Activated naive CD4-positive, alpha-beta T cell treated with anti-CD3 and anti-CD28 coated beads, Interleukin-2, amount 10 ng/mL, durations not matched to agents 7 days and 5 days (primary cell): ENCODE measurements around the gene IMMP2L.
A peak's percentile ranks its signal among the peaks of the same experiment; 100 is the strongest.
"Not testable (repeated sequence)": the region's sequence is repeated elsewhere in the genome, so short reads cannot be mapped to it uniquely, and the experiment has no call there.

Experiments used
- CTCF ChIA-PET: fragments of 350-600 bp; sonication (Branson Sonifier 250); formaldehyde crosslinking; loops from one replicate; lab custom pipeline; 2021; ENCODE audit warnings: antibody characterized with exemption; lab: Charles Lee
- DNase-seq: peaks from one replicate; pipeline ENCODE4 v3.0.0-alpha.2; 2020
- H3K27ac Mint-ChIP-seq: one replicate; pipeline ENCODE4 v1.8.0; 2021; ENCODE audit warnings: mild to moderate bottlenecking, moderate library complexity, mixed read lengths
- H3K27me3 Mint-ChIP-seq: one replicate; pipeline ENCODE4 v1.8.0; 2021; ENCODE audit warnings: mild to moderate bottlenecking, mixed read lengths
- H3K36me3 Mint-ChIP-seq: one replicate; pipeline ENCODE4 v1.8.0; 2021; ENCODE audit warnings: mixed read lengths
- H3K4me1 Mint-ChIP-seq: one replicate; pipeline ENCODE4 v1.8.0; 2021; ENCODE audit warnings: mixed read lengths
- H3K4me3 Mint-ChIP-seq: one replicate; pipeline ENCODE4 v1.8.0; 2021; ENCODE audit warnings: mild to moderate bottlenecking, moderate library complexity, mixed read lengths
- H3K9me3 Mint-ChIP-seq: one replicate; pipeline ENCODE4 v1.8.0; 2021; ENCODE audit warnings: mixed read lengths

Gene IMMP2L

GRCh38 chr7:111077001-111077400 lies 485.3 kb downstream of the IMMP2L start:
- Mint-ChIP-seq H3K4me1 (peaks cover 74% of the 10 kb centered on the region), H3K27ac (peak overlapping the region; percentile 46), H3K4me3 (no peak overlapping the region), H3K27me3 (no peaks in the 10 kb centered on the region), H3K36me3 (peaks cover 29% of the 10 kb centered on the region), H3K9me3 (peaks cover 12% of the 10 kb centered on the region)
- DNase-seq = no peak
- CTCF ChIA-PET = interaction anchor here (1.6 to 2.2 kb wide), 2 partner anchors 17 to 27 kb away, joined by 5 read pairs; no protein-coding TSS in a partner anchor

DNA sequence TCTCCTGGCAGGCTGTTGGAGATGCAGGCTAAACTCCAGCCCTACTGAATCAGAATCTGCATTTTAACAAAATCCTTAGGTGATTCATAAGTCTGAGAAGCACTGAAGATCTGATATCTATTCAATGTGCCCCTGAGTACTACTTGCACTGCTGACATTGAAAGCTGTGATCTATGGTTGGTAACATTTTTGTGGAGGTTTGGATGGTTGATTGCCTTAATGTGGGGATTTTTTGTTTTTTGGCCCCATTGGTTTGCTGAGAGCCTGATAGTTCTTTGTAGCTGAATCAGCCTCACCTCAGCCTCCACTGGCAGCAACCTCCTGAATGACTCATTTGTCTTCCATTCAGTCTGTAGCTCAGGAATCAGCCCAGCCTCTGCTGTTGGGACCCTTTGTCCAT lies 486.1 kb downstream of the IMMP2L start:
- no peak overlapping the region for H3K4me3 Mint-ChIP-seq
- H3K36me3 Mint-ChIP-seq = peaks cover 27% of the 10 kb centered on the region
- no peaks in the 10 kb centered on the region for H3K27me3 Mint-ChIP-seq
- no peak for DNase-seq
- peak overlapping the region; percentile 49 for H3K27ac Mint-ChIP-seq
- peaks cover 12% of the 10 kb centered on the region for H3K9me3 Mint-ChIP-seq
- H3K4me1 Mint-ChIP-seq = peaks cover 72% of the 10 kb centered on the region
- CTCF ChIA-PET = interaction anchor here (1.6 to 2.2 kb wide), 2 partner anchors 16 to 27 kb away, joined by 5 read pairs; no protein-coding TSS in a partner anchor

DNA sequence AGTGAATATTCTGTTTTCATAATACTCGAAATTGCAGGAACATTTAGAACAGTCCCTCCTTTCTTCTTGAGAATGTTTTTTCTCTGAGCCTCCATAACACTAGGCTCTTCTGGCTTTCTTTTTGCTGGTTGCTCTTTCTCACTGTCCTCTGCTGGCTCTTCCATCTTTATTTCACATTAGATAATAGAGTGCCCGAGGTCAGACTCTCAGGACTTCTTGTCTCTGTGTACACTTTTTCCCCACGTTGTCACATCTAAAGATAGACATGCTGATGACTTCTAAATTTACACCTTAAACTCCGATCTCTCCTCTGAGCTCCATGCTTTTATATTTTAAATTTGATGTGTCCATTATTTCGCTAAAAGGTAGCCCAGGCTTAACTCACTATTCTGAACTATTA lies 486.8 kb downstream of the IMMP2L start:
- H3K27me3 Mint-ChIP-seq = no peaks in the 10 kb centered on the region
- peaks cover 67% of the 10 kb centered on the region for H3K4me1 Mint-ChIP-seq
- H3K4me3 Mint-ChIP-seq = no peak overlapping the region
- H3K9me3 Mint-ChIP-seq = peaks cover 12% of the 10 kb centered on the region
- CTCF ChIA-PET = interaction anchor here (1.6 to 2.2 kb wide), 2 partner anchors 15 to 26 kb away, joined by 5 read pairs; no protein-coding TSS in a partner anchor
- peak overlapping the region; percentile 17 for H3K27ac Mint-ChIP-seq
- DNase-seq = no peak
- peaks cover 28% of the 10 kb centered on the region for H3K36me3 Mint-ChIP-seq

- DNase-seq = no peak
- H3K27ac Mint-ChIP-seq = peak overlapping the region; percentile 15
- CTCF ChIA-PET = interaction anchor here (1.0 to 1.1 kb wide), 3 partner anchors 9 to 81 kb away, joined by 3 read pairs; no protein-coding TSS in a partner anchor
- H3K4me1 Mint-ChIP-seq = peaks cover 64% of the 10 kb centered on the region
- H3K27me3 Mint-ChIP-seq = no peaks in the 10 kb centered on the region
- H3K9me3 Mint-ChIP-seq = peaks cover 12% of the 10 kb centered on the region
- peaks cover 29% of the 10 kb centered on the region for H3K36me3 Mint-ChIP-seq
- H3K4me3 Mint-ChIP-seq = no peak overlapping the region
These were observed 487.5 kb downstream of the IMMP2L start for GRCh38 chr7:111074748-111075146.

GRCh38 chr7:111074071-111074747 lies 488.1 kb downstream of the IMMP2L start:
- Mint-ChIP-seq H3K4me1 (peaks cover 63% of the 10 kb centered on the region), H3K27ac (peak overlapping the region; percentile 63), H3K36me3 (peaks cover 29% of the 10 kb centered on the region), H3K4me3 (peak overlapping the region; percentile 4), H3K27me3 (no peaks in the 10 kb centered on the region), H3K9me3 (peaks cover 10% of the 10 kb centered on the region)
- CTCF ChIA-PET = interaction anchor here (1.0 to 1.1 kb wide), 3 partner anchors 9 to 80 kb away, joined by 3 read pairs; no protein-coding TSS in a partner anchor
- no peak for DNase-seq

DNA sequence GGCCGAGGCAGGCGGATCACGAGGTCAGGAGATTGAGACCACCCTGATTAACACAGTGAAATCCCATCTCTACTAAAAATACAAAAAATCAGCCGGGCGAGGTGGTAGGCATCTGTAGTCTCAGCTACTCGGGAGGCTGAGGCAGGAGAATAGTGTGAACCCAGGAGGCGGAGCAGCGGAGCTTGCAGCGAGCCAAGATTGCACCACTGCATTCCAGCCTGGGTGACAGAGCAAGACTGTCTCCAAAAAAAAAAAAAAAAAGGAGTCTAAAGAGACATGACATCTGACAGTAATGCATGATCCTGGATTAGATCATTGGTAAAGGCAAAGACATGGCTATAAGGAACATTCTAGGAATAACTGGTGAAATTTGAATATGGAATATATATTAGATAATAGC lies 489.6 kb downstream of the IMMP2L start:
- H3K27ac Mint-ChIP-seq, CTCF ChIA-PET, H3K27me3 Mint-ChIP-seq, H3K9me3 Mint-ChIP-seq, DNase-seq, H3K4me3 Mint-ChIP-seq: not testable (repeated sequence)
- Mint-ChIP-seq H3K4me1 (peaks cover 61% of the 10 kb centered on the region), H3K36me3 (peaks cover 29% of the 10 kb centered on the region)

- DNase-seq = no peak
- Mint-ChIP-seq H3K27me3 (no peaks in the 10 kb centered on the region), H3K27ac (no peak overlapping the region), H3K36me3 (peaks cover 34% of the 10 kb centered on the region), H3K4me3 (no peak overlapping the region), H3K4me1 (peaks cover 50% of the 10 kb centered on the region), H3K9me3 (peaks cover 13% of the 10 kb centered on the region)
- CTCF ChIA-PET = no interaction called here
These were observed 490.7 kb downstream of the IMMP2L start for GRCh38 chr7:111071556-111071955.

DNA sequence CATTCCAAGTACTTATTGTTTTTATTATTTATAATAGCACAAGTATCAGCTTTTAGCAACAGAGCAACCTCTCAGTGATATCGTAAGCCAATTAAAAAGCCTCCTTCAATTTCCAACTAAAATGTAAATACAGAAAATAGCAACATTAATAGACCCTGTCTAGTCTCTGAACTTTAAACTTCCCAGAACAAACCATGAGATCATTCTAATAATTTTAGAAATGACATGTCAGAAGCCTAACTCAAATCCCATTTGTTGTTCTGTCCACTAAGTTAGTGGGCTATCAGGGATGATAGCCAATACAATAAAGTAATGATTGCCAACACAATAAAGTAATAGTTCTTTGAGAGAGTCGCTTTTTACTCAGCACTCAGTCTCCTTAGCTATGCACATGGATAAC lies 493.7 kb downstream of the IMMP2L start:
- Mint-ChIP-seq H3K4me1 (peaks cover 25% of the 10 kb centered on the region), H3K4me3 (no peak overlapping the region), H3K27me3 (no peaks in the 10 kb centered on the region), H3K27ac (no peak overlapping the region), H3K9me3 (peaks cover 25% of the 10 kb centered on the region), H3K36me3 (peaks cover 36% of the 10 kb centered on the region)
- CTCF ChIA-PET = no interaction called here
- DNase-seq = no peak

DNA sequence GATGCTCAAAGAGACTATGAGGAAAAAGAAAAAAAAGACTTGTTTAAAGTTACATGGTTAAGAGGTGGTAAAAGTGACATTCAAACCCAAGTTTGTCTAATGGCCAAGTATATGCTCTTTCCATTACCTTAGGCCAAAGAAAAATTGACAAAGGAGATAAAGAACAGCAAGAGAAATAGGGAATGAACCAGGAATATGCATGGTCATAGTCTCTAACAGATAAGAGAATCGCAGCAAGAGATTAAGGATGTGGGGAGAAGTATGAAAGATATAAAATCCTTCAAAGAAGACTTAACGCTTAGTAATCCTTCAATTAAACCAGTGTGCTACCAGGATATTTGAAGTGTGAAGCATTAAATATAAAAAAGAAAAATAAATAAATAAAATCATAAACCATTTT lies 494.6 kb downstream of the IMMP2L start:
- CTCF ChIA-PET = no interaction called here
- peaks cover 16% of the 10 kb centered on the region for H3K4me1 Mint-ChIP-seq
- H3K4me3 Mint-ChIP-seq = no peak overlapping the region
- DNase-seq = no peak
- no peak overlapping the region for H3K27ac Mint-ChIP-seq
- H3K9me3 Mint-ChIP-seq = peaks cover 32% of the 10 kb centered on the region
- peaks cover 39% of the 10 kb centered on the region for H3K36me3 Mint-ChIP-seq
- no peaks in the 10 kb centered on the region for H3K27me3 Mint-ChIP-seq

DNA sequence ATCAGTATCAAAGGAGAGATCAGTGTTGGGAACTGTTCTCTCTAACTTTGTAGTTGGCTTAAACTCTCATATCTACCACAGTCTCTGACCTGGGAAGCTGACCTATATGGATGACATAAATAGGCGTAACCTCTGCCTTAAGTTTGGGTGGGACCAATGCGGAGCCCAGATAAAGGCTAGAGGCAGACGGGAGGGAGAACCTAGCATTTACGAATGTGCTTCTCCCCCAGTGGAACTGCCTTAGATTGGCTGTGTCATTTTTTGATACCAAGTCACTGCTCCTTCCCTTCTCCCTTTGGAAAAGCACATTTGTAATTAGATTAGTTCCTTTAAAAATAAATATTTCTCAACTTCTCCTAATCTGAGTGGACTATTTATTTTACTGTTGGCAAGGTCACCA lies 495.0 kb downstream of the IMMP2L start:
- peaks cover 35% of the 10 kb centered on the region for H3K9me3 Mint-ChIP-seq
- H3K27ac Mint-ChIP-seq = no peak overlapping the region
- CTCF ChIA-PET = interaction anchor here (0.6 kb wide), 1 partner anchor 10 kb away, joined by 3 read pairs; no protein-coding TSS in a partner anchor

GRCh38 chr7:111063166-111063565 lies 499.1 kb downstream of the IMMP2L start:
- CTCF ChIA-PET = no interaction called here

More for the DNA sequence above, 495.0 kb downstream of the IMMP2L start:
- no peak overlapping the region for H3K4me3 Mint-ChIP-seq
- DNase-seq = no peak
- no peaks in the 10 kb centered on the region for H3K27me3 Mint-ChIP-seq
- peaks cover 40% of the 10 kb centered on the region for H3K36me3 Mint-ChIP-seq
- peaks cover 14% of the 10 kb centered on the region for H3K4me1 Mint-ChIP-seq

GRCh38 chr7:111059833-111060232 lies 502.5 kb downstream of the IMMP2L start:
- no peak overlapping the region for H3K4me3 Mint-ChIP-seq

More at GRCh38 chr7:111063166-111063565, 499.1 kb downstream of the IMMP2L start:
- Mint-ChIP-seq H3K27me3 (no peaks in the 10 kb centered on the region), H3K27ac (no peak overlapping the region), H3K9me3 (peaks cover 48% of the 10 kb centered on the region), H3K4me3 (no peak overlapping the region), H3K4me1 (peaks cover 6% of the 10 kb centered on the region), H3K36me3 (peaks cover 44% of the 10 kb centered on the region)
- no peak for DNase-seq

GRCh38 chr7:111057066-111057465 lies 505.2 kb downstream of the IMMP2L start:
- peaks cover 25% of the 10 kb centered on the region for H3K4me1 Mint-ChIP-seq
- H3K27me3 Mint-ChIP-seq = no peaks in the 10 kb centered on the region
- peaks cover 17% of the 10 kb centered on the region for H3K9me3 Mint-ChIP-seq
- H3K4me3 Mint-ChIP-seq = no peak overlapping the region
- peaks cover 9% of the 10 kb centered on the region for H3K36me3 Mint-ChIP-seq
- CTCF ChIA-PET = interaction anchor here (0.7 kb wide), 1 partner anchor 10 kb away, joined by 3 read pairs; no protein-coding TSS in a partner anchor
- no peak overlapping the region for H3K27ac Mint-ChIP-seq
- no peak for DNase-seq

More at GRCh38 chr7:111059833-111060232, 502.5 kb downstream of the IMMP2L start:
- peaks cover 36% of the 10 kb centered on the region for H3K9me3 Mint-ChIP-seq
- no peak for DNase-seq
- H3K27ac Mint-ChIP-seq = no peak overlapping the region
- peaks cover 17% of the 10 kb centered on the region for H3K4me1 Mint-ChIP-seq
- CTCF ChIA-PET = interaction anchor here (1.9 kb wide), 1 partner anchor 16 kb away, joined by 5 read pairs; no protein-coding TSS in a partner anchor
- H3K27me3 Mint-ChIP-seq = no peaks in the 10 kb centered on the region
- peaks cover 35% of the 10 kb centered on the region for H3K36me3 Mint-ChIP-seq

- peaks cover 23% of the 10 kb centered on the region for H3K4me1 Mint-ChIP-seq
- H3K36me3 Mint-ChIP-seq = peaks cover 4% of the 10 kb centered on the region
- peaks cover 10% of the 10 kb centered on the region for H3K9me3 Mint-ChIP-seq
- CTCF ChIA-PET = interaction anchor here (0.6 kb wide), 1 partner anchor 1535 kb away, joined by 3 read pairs; no protein-coding TSS in a partner anchor
- DNase-seq = no peak
- no peak overlapping the region for H3K4me3 Mint-ChIP-seq
- H3K27me3 Mint-ChIP-seq = no peaks in the 10 kb centered on the region
- no peak overlapping the region for H3K27ac Mint-ChIP-seq
These were observed 505.9 kb downstream of the IMMP2L start for GRCh38 chr7:111056371-111056770.
